ENCODE results near the gene WBP1L. TPM values are rescaled to one million over a fixed set of nuclear protein-coding genes. Genes with fewer than 3 reads are reported as not detected.
A peak's percentile ranks its signal among the peaks of the same experiment; 100 is the strongest.
"Not testable (repeated sequence)": the region's sequence is repeated elsewhere in the genome, so short reads cannot be mapped to it uniquely, and the experiment has no call there.

WBP1L gene
- total and polyA plus RNA-seq, 4 experiments from 2014 or later: 25.7 to 41.1 (median 36.8) TPM

DNA sequence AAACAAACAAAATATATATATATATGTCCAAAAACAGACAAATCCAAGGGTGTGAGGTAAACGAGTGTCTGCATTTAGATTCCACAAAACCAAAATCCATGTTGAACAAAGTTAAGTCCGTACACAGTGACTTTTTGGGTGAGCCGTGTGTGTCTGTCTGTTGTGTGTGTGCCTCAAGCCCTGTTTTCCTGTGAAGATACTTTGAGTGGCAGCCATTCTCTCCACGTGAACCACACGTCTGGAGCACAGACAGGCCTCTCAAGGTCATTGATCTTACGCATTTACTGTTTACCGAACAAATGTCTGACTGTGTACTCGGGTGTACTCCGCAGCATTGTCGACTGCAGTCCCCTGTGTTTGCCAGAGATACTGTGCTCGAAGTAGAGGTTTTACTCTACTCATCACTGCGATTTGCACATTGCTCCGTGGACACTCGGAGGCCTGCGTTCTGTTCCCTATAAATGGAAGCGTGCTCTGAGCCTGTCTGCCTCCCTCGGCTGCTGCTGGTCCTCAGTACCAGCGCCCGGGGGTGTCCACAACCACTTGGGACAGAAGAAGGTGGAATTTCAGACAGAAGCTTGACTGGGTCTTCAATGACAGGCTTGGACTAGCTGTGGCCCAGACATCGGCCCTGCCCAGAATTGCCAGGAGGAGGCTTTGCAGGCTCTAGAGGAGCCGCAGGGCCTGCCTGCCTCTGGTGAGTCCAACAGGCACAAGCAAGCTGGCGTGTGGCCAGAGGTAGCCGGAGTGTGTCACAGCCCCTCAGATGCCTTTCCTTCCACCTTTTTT lies 71.3 kb downstream of the WBP1L start:
- CTCF ChIA-PET (ENCODE audit: partially characterized antibody): no interaction called here
- H3K27ac ChIP-seq (ENCODE audit: low read depth, low read length): no peak overlapping the region
- H3K27ac Mint-ChIP-seq: peak overlapping the region in 1 of 7 donors; percentile 29
- H3K9me3 Mint-ChIP-seq: no peaks in the 10 kb centered on the region
- POLR2A ChIA-PET (ENCODE audit: partially characterized antibody): no interaction called here
- H3K4me3 Mint-ChIP-seq: no peak overlapping the region
- no peaks in the 10 kb centered on the region for H3K9me3 ChIP-seq (ENCODE audit: control insufficient read depth in 1 of 2, low read length in 2 of 2)
- H3K4me1 Mint-ChIP-seq: peaks cover 0 to 6% (median 0%) of the 10 kb centered on the region in 4 donors
- DNase-seq: no peak
- no peaks in the 10 kb centered on the region for H3K27me3 Mint-ChIP-seq
- peaks cover 40% of the 10 kb centered on the region for H3K36me3 ChIP-seq (ENCODE audit: insufficient read depth, low read length)
- no peaks in the 10 kb centered on the region for H3K27me3 ChIP-seq (ENCODE audit: insufficient read depth, low read length)
- peaks cover 26 to 40% of the 10 kb centered on the region in 2 donors for H3K36me3 Mint-ChIP-seq
- no peak overlapping the region for H3K4me3 ChIP-seq (ENCODE audit: low read length in 2 of 2)
- intact Hi-C loops (cut with micrococcal nuclease): no loop called here
- no peaks in the 10 kb centered on the region for H3K4me1 ChIP-seq (ENCODE audit: insufficient read depth, low read length)

- peak overlapping the region in 1 of 7 donors; percentile 42 for H3K27ac Mint-ChIP-seq
- H3K27me3 Mint-ChIP-seq: no peaks in the 10 kb centered on the region
- Histone ChIP-seq H3K4me1 (ENCODE audit: insufficient read depth, low read length) (no peaks in the 10 kb centered on the region), H3K4me3 (ENCODE audit: low read length in 2 of 2) (no peak overlapping the region), H3K9me3 (ENCODE audit: control insufficient read depth in 1 of 2, low read length in 2 of 2) (no peaks in the 10 kb centered on the region), H3K36me3 (ENCODE audit: insufficient read depth, low read length) (peaks cover 36% of the 10 kb centered on the region), H3K27me3 (ENCODE audit: insufficient read depth, low read length) (no peaks in the 10 kb centered on the region), H3K27ac (ENCODE audit: low read depth, low read length) (no peak overlapping the region)
- H3K9me3 Mint-ChIP-seq: no peaks in the 10 kb centered on the region
- peaks cover 0 to 6% (median 0%) of the 10 kb centered on the region in 4 donors for H3K4me1 Mint-ChIP-seq
- intact Hi-C loops (cut with micrococcal nuclease): no loop called here
- H3K36me3 Mint-ChIP-seq: peaks cover 23 to 37% of the 10 kb centered on the region in 2 donors
- no peak for DNase-seq
- POLR2A ChIA-PET (ENCODE audit: partially characterized antibody): no interaction called here
- CTCF ChIA-PET (ENCODE audit: partially characterized antibody): no interaction called here
- no peak overlapping the region for H3K4me3 Mint-ChIP-seq
Measured at GRCh38 chr10:102815790-102816549, 72.2 kb downstream of the WBP1L start.

DNA sequence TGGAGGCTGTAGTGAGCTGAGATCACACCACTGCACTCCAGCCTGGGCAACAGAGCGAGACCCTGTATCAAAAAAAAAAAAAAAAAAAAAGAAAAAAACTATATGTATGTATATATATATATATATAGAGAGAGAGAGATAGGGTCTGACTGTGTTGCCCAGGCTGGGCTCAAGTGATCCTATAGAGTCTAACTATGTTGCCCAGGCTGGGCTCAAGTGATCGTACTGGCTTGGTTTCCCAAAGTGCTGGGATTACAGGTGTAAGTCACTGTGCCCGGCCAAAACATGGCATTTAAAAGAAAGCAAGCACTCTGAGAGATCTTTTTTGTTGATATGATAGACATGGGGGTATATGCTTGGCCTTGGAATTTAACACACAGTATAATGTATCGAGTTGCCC lies 73.4 kb downstream of the WBP1L start:
- Histone ChIP-seq H3K4me3 (ENCODE audit: low read length in 2 of 2) (no peak overlapping the region), H3K36me3 (ENCODE audit: insufficient read depth, low read length) (peaks cover 26% of the 10 kb centered on the region), H3K27ac (ENCODE audit: low read depth, low read length) (no peak overlapping the region), H3K4me1 (ENCODE audit: insufficient read depth, low read length) (no peaks in the 10 kb centered on the region), H3K27me3 (ENCODE audit: insufficient read depth, low read length) (no peaks in the 10 kb centered on the region), H3K9me3 (ENCODE audit: control insufficient read depth in 1 of 2, low read length in 2 of 2) (no peaks in the 10 kb centered on the region)
- Mint-ChIP-seq H3K36me3 (peaks cover 20 to 27% of the 10 kb centered on the region in 2 donors), H3K4me3 (no peak overlapping the region), H3K27ac (no peak overlapping the region), H3K9me3 (no peaks in the 10 kb centered on the region), H3K4me1 (peaks cover 0 to 5% (median 0%) of the 10 kb centered on the region in 4 donors), H3K27me3 (no peaks in the 10 kb centered on the region)
- intact Hi-C loops (cut with micrococcal nuclease): no loop called here
- POLR2A ChIA-PET (ENCODE audit: partially characterized antibody): no interaction called here
- DNase-seq: no peak
- CTCF ChIA-PET (ENCODE audit: partially characterized antibody): no interaction called here

GRCh38 chr10:102819054-102819453 lies 75.3 kb downstream of the WBP1L start:
- intact Hi-C loops (cut with micrococcal nuclease): no loop called here
- Histone ChIP-seq H3K4me3 (ENCODE audit: low read length in 2 of 2) (no peak overlapping the region), H3K36me3 (ENCODE audit: insufficient read depth, low read length) (peaks cover 7% of the 10 kb centered on the region), H3K27ac (ENCODE audit: low read depth, low read length) (no peak overlapping the region), H3K9me3 (ENCODE audit: control insufficient read depth in 1 of 2, low read length in 2 of 2) (no peaks in the 10 kb centered on the region), H3K27me3 (ENCODE audit: insufficient read depth, low read length) (no peaks in the 10 kb centered on the region), H3K4me1 (ENCODE audit: insufficient read depth, low read length) (no peaks in the 10 kb centered on the region)
- no peaks in the 10 kb centered on the region for H3K27me3 Mint-ChIP-seq
- H3K4me1 Mint-ChIP-seq: no peaks in the 10 kb centered on the region
- H3K4me3 Mint-ChIP-seq: no peak overlapping the region
- H3K36me3 Mint-ChIP-seq: peaks cover 8% of the 10 kb centered on the region in 2 donors
- no peaks in the 10 kb centered on the region for H3K9me3 Mint-ChIP-seq
- POLR2A ChIA-PET (ENCODE audit: partially characterized antibody): no interaction called here
- no peak for DNase-seq
- peak overlapping the region in 4 of 7 donors; percentile 12 to 62 (median 29) for H3K27ac Mint-ChIP-seq
- CTCF ChIA-PET (ENCODE audit: partially characterized antibody): no interaction called here

- H3K4me1 ChIP-seq (ENCODE audit: insufficient read depth, low read length); H3K4me3 ChIP-seq (ENCODE audit: low read length in 2 of 2); H3K27ac ChIP-seq (ENCODE audit: low read depth, low read length); H3K4me1 Mint-ChIP-seq; H3K27me3 ChIP-seq (ENCODE audit: insufficient read depth, low read length); H3K36me3 Mint-ChIP-seq; H3K9me3 ChIP-seq (ENCODE audit: control insufficient read depth in 1 of 2, low read length in 2 of 2); H3K9me3 Mint-ChIP-seq; DNase-seq; H3K27ac Mint-ChIP-seq; intact Hi-C loops (cut with micrococcal nuclease); H3K27me3 Mint-ChIP-seq; H3K36me3 ChIP-seq (ENCODE audit: insufficient read depth, low read length); H3K4me3 Mint-ChIP-seq: not testable (repeated sequence)
- ChIA-PET CTCF (ENCODE audit: partially characterized antibody) (interaction anchor here (1.2 kb wide), 1 partner anchor 14 kb away, joined by 3 read pairs; no protein-coding TSS in a partner anchor), POLR2A (ENCODE audit: partially characterized antibody) (interaction anchor here (0.6 kb wide), 1 partner anchor 26 kb away, joined by 3 read pairs; no protein-coding TSS in a partner anchor)
Measured at GRCh38 chr10:102820008-102820407, 76.3 kb downstream of the WBP1L start.

GRCh38 chr10:102822222-102822621 lies 78.5 kb downstream of the WBP1L start:
- Mint-ChIP-seq H3K9me3 (no peaks in the 10 kb centered on the region), H3K4me1 (peaks cover 0 to 1% (median 0%) of the 10 kb centered on the region in 4 donors), H3K36me3 (no peaks in the 10 kb centered on the region), H3K4me3 (no peak overlapping the region), H3K27me3 (peaks cover 0 to 2% of the 10 kb centered on the region in 2 donors), H3K27ac (no peak overlapping the region)
- no peaks in the 10 kb centered on the region for H3K36me3 ChIP-seq (ENCODE audit: insufficient read depth, low read length)
- ChIA-PET CTCF (ENCODE audit: partially characterized antibody) (no interaction called here), POLR2A (ENCODE audit: partially characterized antibody) (no interaction called here)
- no peaks in the 10 kb centered on the region for H3K9me3 ChIP-seq (ENCODE audit: control insufficient read depth in 1 of 2, low read length in 2 of 2)
- no peak overlapping the region for H3K27ac ChIP-seq (ENCODE audit: low read depth, low read length)
- DNase-seq: no peak
- intact Hi-C loops (cut with micrococcal nuclease): no loop called here
- no peak overlapping the region for H3K4me3 ChIP-seq (ENCODE audit: low read length in 2 of 2)
- no peaks in the 10 kb centered on the region for H3K27me3 ChIP-seq (ENCODE audit: insufficient read depth, low read length)
- no peaks in the 10 kb centered on the region for H3K4me1 ChIP-seq (ENCODE audit: insufficient read depth, low read length)

DNA sequence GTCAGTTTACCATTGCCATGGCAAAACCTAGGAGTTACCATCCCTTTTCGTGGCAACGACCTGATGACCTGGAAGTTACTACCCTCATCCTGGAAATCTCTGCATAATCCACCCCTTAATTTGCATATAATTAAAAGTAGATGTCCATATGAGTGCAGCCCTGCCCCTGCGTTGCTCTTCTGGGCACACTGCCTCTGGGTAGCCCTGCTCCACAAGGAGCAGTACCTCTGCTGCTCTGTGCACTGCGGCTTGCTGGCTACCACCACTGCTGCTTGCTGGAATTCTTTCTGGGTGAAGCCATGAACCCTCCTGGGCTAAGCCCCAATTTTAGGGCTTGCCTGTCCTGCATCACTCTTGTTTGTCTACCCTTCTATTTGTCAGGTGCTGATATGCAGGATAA lies 80.9 kb downstream of the WBP1L start:
- no peak overlapping the region for H3K27ac ChIP-seq (ENCODE audit: low read depth, low read length)
- no peak for DNase-seq
- H3K27ac Mint-ChIP-seq: no peak overlapping the region
- no peaks in the 10 kb centered on the region for H3K9me3 ChIP-seq (ENCODE audit: control insufficient read depth in 1 of 2, low read length in 2 of 2)
- H3K27me3 Mint-ChIP-seq: peaks cover 0 to 2% of the 10 kb centered on the region in 2 donors
- H3K4me3 Mint-ChIP-seq: no peak overlapping the region
- POLR2A ChIA-PET (ENCODE audit: partially characterized antibody): no interaction called here
- no peaks in the 10 kb centered on the region for H3K36me3 Mint-ChIP-seq
- H3K4me3 ChIP-seq (ENCODE audit: low read length in 2 of 2): no peak overlapping the region
- no peaks in the 10 kb centered on the region for H3K4me1 ChIP-seq (ENCODE audit: insufficient read depth, low read length)
- H3K9me3 Mint-ChIP-seq: no peaks in the 10 kb centered on the region
- H3K36me3 ChIP-seq (ENCODE audit: insufficient read depth, low read length): no peaks in the 10 kb centered on the region
- no peaks in the 10 kb centered on the region for H3K27me3 ChIP-seq (ENCODE audit: insufficient read depth, low read length)
- peaks cover 0 to 1% (median 0%) of the 10 kb centered on the region in 4 donors for H3K4me1 Mint-ChIP-seq
- CTCF ChIA-PET (ENCODE audit: partially characterized antibody): no interaction called here
- intact Hi-C loops (cut with micrococcal nuclease): no loop called here

All from CD4-positive, alpha-beta memory T cell (primary cell).